Cardiac septum (tissue), 1 donor: ENCODE results near the gene ACOX3. TPM values are rescaled to one million over a fixed set of nuclear protein-coding genes. Genes with fewer than 3 reads are reported as not detected.

Experiments used
- DNase-seq: peaks from one replicate; pipeline ENCODE4 v3.0.0-alpha.2; 2020; ENCODE audit warnings: low spot score
- intact Hi-C: fragments of 100-400 bp; cut with DNase I; formaldehyde crosslinking; loops from one replicate; pipeline ENCODE4 v1.14.0; 2022
- total RNA-seq: library from RNA; stranded (reverse); fragmentation: NEBNext Ultra II Directional; extraction: Animal tissue kit (Norgen Biotek cat#: 25700); gene quantifications from one replicate; pipeline ENCODE4 v1.2.1, GENCODE V29; 2021
- donor health status: DM: no; HTN: no; CAD: no.

Gene ACOX3
- total RNA-seq, 1 donor from 2014 or later: 29.3 TPM

- DNase-seq: peak; percentile 47
- intact Hi-C loops: no loop called here
Measured at GRCh38 chr4:8369426-8370105, 71.0 kb downstream of the ACOX3 start.

- DNase-seq: no peak
- intact Hi-C loops: no loop called here
Measured at GRCh38 chr4:8368998-8369397, 71.5 kb downstream of the ACOX3 start.

GRCh38 chr4:8368061-8368481, 72.5 kb downstream of the ACOX3 start:
- peak; percentile 46 for DNase-seq
- intact Hi-C loops: no loop called here

- DNase-seq: peak; percentile 53
- intact Hi-C loops: no loop called here
Measured at GRCh38 chr4:8366601-8367000, 73.9 kb downstream of the ACOX3 start.

- intact Hi-C loops: no loop called here
- DNase-seq: peak; percentile 33
Measured at GRCh38 chr4:8365951-8366350, 74.6 kb downstream of the ACOX3 start.

GRCh38 chr4:8365353-8365752, 75.2 kb downstream of the ACOX3 start:
- intact Hi-C loops: no loop called here
- DNase-seq: peak; percentile 43

- intact Hi-C loops: no loop called here
- peak; percentile 50 for DNase-seq
Measured at GRCh38 chr4:8364848-8365350, 75.6 kb downstream of the ACOX3 start.

- intact Hi-C loops: no loop called here
- DNase-seq: peak; percentile 41
Measured at GRCh38 chr4:8364141-8364540, 76.4 kb downstream of the ACOX3 start.

- intact Hi-C loops: no loop called here
- no peak for DNase-seq
Measured at GRCh38 chr4:8362483-8362882, 78.0 kb downstream of the ACOX3 start.

- peak; percentile 22 for DNase-seq
- intact Hi-C loops: no loop called here
Measured at GRCh38 chr4:8359193-8359592, 81.3 kb downstream of the ACOX3 start.

GRCh38 chr4:8356856-8357255, 83.7 kb downstream of the ACOX3 start:
- DNase-seq: no peak

GRCh38 chr4:8355864-8356565, 84.5 kb downstream of the ACOX3 start:
- intact Hi-C loops: no loop called here
- DNase-seq: peak; percentile 73

More at GRCh38 chr4:8356856-8357255, 83.7 kb downstream of the ACOX3 start:
- intact Hi-C loops: no loop called here

GRCh38 chr4:8355306-8355705, 85.2 kb downstream of the ACOX3 start:
- intact Hi-C loops: no loop called here
- DNase-seq: no peak

GRCh38 chr4:8353912-8354453, 86.5 kb downstream of the ACOX3 start:
- DNase-seq: peak; percentile 65
- intact Hi-C loops: no loop called here

GRCh38 chr4:8353158-8353669, 87.3 kb downstream of the ACOX3 start:
- DNase-seq: peak; percentile 55
- intact Hi-C loops: no loop called here

GRCh38 chr4:8352368-8353157, 88.0 kb downstream of the ACOX3 start:
- DNase-seq: peak; percentile 74
- intact Hi-C loops: no loop called here

- DNase-seq: peak; percentile 51
- intact Hi-C loops: no loop called here
Measured at GRCh38 chr4:8351931-8352367, 88.6 kb downstream of the ACOX3 start.

- peak; percentile 72 for DNase-seq
- intact Hi-C loops: no loop called here
Measured at GRCh38 chr4:8350841-8351461, 89.6 kb downstream of the ACOX3 start.

- DNase-seq: peak; percentile 27
- intact Hi-C loops: no loop called here
Measured at GRCh38 chr4:8350352-8350751, 90.2 kb downstream of the ACOX3 start.
